ENCODE data around the gene FER.
"Not testable (repeated sequence)": the region's sequence is repeated elsewhere in the genome, so short reads cannot be mapped to it uniquely, and the experiment has no call there.

GRCh38 chr5:108992396-108993085 is 244.8 kb downstream of the FER start:
- TF ChIP-seq, protein P1, sequence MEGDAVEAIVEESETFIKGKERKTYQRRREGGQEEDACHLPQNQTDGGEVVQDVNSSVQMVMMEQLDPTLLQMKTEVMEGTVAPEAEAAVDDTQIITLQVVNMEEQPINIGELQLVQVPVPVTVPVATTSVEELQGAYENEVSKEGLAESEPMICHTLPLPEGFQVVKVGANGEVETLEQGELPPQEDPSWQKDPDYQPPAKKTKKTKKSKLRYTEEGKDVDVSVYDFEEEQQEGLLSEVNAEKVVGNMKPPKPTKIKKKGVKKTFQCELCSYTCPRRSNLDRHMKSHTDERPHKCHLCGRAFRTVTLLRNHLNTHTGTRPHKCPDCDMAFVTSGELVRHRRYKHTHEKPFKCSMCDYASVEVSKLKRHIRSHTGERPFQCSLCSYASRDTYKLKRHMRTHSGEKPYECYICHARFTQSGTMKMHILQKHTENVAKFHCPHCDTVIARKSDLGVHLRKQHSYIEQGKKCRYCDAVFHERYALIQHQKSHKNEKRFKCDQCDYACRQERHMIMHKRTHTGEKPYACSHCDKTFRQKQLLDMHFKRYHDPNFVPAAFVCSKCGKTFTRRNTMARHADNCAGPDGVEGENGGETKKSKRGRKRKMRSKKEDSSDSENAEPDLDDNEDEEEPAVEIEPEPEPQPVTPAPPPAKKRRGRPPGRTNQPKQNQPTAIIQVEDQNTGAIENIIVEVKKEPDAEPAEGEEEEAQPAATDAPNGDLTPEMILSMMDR (IDR thresholded peaks at IDR 0.05), result not testable (repeated sequence)
- not testable (repeated sequence) for TF ChIP-seq POLR2A (IDR thresholded peaks at IDR 0.05)
